Memory B cell (primary cell): ENCODE data around the gene RYK.
"Not testable (repeated sequence)": the region's sequence is repeated elsewhere in the genome, so short reads cannot be mapped to it uniquely, and the experiment has no call there.

ENCODE experiments used
- ATAC-seq: fragments of 150-1000 bp; cut with Tn5 transposase; 2 replicates; pipeline ENCODE4 v1.10.0; 2021; ENCODE audit warnings: low read depth, mild to moderate bottlenecking, moderate library complexity
- DNase-seq, 2 donors: peaks; one replicate each; pipeline ENCODE4 v3.0.0; 2022; ENCODE audit warnings: low spot score in 2 of 2
- H3K27ac Mint-ChIP-seq: one replicate; pipeline ENCODE4 v1.8.0; 2022; ENCODE audit warnings: mild to moderate bottlenecking, moderate library complexity, mixed read lengths
- H3K27me3 Mint-ChIP-seq: one replicate; pipeline ENCODE4 v1.8.0; 2022; ENCODE audit warnings: mixed read lengths
- H3K36me3 Mint-ChIP-seq: one replicate; pipeline ENCODE4 v1.8.0; 2022; ENCODE audit warnings: mild to moderate bottlenecking, mixed read lengths
- H3K4me1 Mint-ChIP-seq: one replicate; pipeline ENCODE4 v1.8.0; 2022; ENCODE audit warnings: mixed read lengths
- H3K4me3 Mint-ChIP-seq: one replicate; pipeline ENCODE4 v1.8.0; 2022; ENCODE audit warnings: mild to moderate bottlenecking, moderate library complexity, mixed read lengths
- H3K9me3 Mint-ChIP-seq: one replicate; pipeline ENCODE4 v1.8.0; 2022; ENCODE audit warnings: mixed read lengths

RYK gene

DNA sequence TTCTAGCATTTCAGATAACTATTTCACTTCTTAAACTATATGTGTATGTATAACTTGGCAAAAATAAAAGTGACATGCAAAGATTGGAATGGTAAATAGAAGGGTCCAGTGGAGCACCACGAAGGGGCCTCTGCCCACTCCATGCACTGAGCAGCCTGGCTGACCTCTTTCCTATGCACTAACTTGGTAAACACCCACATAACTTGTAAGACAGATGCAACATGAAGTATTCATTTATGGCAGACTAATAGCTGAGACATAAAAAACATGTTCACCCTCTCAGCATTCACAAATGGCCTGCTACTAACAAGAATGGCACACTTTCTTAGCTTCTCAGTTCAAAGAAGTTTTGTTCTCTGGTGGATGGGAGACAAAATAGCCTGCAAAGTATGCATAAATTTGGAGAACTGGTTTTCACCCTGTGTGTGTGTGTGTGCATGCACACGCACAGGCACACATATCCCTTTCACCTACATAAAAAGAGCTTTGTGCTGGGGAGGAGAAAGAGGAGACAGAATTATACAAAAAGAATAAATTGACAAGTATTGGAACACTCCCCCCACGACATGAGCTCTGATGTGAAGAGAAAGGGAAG, 26.5 kb upstream of the RYK start:
- peaks cover 29% of the 10 kb centered on the region for H3K27me3 Mint-ChIP-seq

GRCh38 chr3:134276086-134276485, 25.4 kb upstream of the RYK start:
- Mint-ChIP-seq H3K27me3 (peaks cover 30% of the 10 kb centered on the region), H3K9me3 (peaks cover 2% of the 10 kb centered on the region), H3K27ac (no peak overlapping the region)

More for the DNA sequence above, 26.5 kb upstream of the RYK start:
- Mint-ChIP-seq H3K27ac (no peak overlapping the region), H3K4me3 (no peak overlapping the region), H3K36me3 (peaks cover 3% of the 10 kb centered on the region), H3K9me3 (peaks cover 2% of the 10 kb centered on the region), H3K4me1 (no peaks in the 10 kb centered on the region)
- ATAC-seq (no peak), DNase-seq (no peak)

DNA sequence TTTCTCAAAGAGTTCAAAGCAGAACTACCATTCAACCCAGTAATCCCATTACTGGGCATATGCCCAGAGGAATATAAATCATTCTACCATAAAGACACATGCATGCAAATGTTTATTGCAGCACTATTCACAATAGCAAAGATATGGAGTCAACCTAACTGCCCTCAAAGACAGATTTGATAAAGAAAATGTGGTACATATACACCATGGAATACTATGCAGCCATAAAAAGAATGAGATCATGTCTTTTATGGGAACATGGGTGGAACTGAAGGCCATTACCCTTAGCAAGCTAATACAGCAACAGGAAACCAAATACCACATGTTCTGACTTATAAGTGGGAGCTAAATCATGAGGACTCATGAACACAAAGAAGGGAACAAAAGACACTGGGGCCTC, 24.5 kb upstream of the RYK start:
- H3K27ac Mint-ChIP-seq, H3K4me1 Mint-ChIP-seq, DNase-seq, H3K9me3 Mint-ChIP-seq, ATAC-seq, H3K36me3 Mint-ChIP-seq, H3K4me3 Mint-ChIP-seq: not testable (repeated sequence)
- H3K27me3 Mint-ChIP-seq = peaks cover 32% of the 10 kb centered on the region

More at GRCh38 chr3:134276086-134276485, 25.4 kb upstream of the RYK start:
- DNase-seq (no peak), ATAC-seq (no peak)
- H3K4me1 Mint-ChIP-seq = no peaks in the 10 kb centered on the region
- no peak overlapping the region for H3K4me3 Mint-ChIP-seq
- H3K36me3 Mint-ChIP-seq = no peaks in the 10 kb centered on the region

- ATAC-seq (no peak), DNase-seq (no peak)
- H3K27ac Mint-ChIP-seq = no peak overlapping the region
- H3K4me1 Mint-ChIP-seq = no peaks in the 10 kb centered on the region
- no peak overlapping the region for H3K4me3 Mint-ChIP-seq
- peaks cover 2% of the 10 kb centered on the region for H3K9me3 Mint-ChIP-seq
- H3K36me3 Mint-ChIP-seq = no peaks in the 10 kb centered on the region
- H3K27me3 Mint-ChIP-seq = peaks cover 31% of the 10 kb centered on the region
Measured at GRCh38 chr3:134274571-134274970, 23.9 kb upstream of the RYK start.

DNA sequence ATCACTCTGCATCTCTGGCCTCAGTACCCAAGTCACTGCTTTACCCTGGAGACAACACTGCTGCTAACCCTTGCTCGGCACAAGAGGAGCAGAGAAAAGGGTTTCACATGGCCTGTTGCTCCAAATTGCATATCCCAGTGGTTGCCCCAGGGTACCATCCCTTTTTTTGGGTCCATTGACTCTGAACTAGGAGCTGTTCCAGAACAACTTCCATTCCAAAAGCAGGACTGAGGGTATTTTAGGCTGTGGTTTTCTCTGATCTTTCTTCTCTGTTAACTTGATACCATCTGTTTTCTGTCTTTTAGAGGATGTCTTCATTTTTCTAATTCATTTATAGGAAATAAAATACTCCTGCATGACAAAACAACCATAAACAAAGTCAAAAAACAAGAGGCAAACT, 17.3 kb upstream of the RYK start:
- ATAC-seq = no peak
- H3K36me3 Mint-ChIP-seq = no peaks in the 10 kb centered on the region

GRCh38 chr3:134260987-134261386, 10.3 kb upstream of the RYK start:
- no peaks in the 10 kb centered on the region for H3K36me3 Mint-ChIP-seq
- H3K27ac Mint-ChIP-seq = no peak overlapping the region
- no peak overlapping the region for H3K4me3 Mint-ChIP-seq
- peaks cover 7% of the 10 kb centered on the region for H3K27me3 Mint-ChIP-seq
- peaks cover 5% of the 10 kb centered on the region for H3K4me1 Mint-ChIP-seq
- DNase-seq (no peak), ATAC-seq (no peak)
- no peaks in the 10 kb centered on the region for H3K9me3 Mint-ChIP-seq

More for the DNA sequence above, 17.3 kb upstream of the RYK start:
- Mint-ChIP-seq H3K4me3 (no peak overlapping the region), H3K9me3 (no peaks in the 10 kb centered on the region), H3K4me1 (no peaks in the 10 kb centered on the region), H3K27ac (no peak overlapping the region), H3K27me3 (peaks cover 19% of the 10 kb centered on the region)
- DNase-seq = no peak

DNA sequence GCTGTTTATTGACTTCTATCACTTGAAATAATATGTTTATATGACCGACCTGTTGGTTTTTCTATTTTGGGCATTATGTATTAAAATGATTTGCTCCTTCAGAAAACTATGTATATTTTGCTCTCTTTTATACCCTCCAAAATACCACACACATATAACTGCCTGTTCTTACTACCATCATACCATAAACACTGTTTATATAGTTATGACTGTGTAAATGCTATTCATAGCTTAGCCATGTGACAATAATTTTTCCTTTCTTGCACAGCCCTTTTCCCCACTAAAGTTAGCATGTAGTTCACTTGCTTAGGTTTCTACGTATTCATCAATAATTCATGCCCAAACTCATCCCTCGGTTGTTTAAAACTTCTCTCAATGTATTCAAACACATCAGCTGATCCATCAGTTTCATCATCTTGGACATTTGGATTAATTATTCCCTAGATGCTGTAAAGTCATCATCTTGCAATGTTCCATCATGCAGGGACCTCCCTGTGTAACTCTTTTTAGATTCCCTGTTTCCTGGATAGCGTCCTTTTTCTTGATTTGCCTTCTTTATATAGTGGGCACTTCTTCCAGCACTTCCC, 8.2 kb upstream of the RYK start:
- Mint-ChIP-seq H3K4me1 (peaks cover 8% of the 10 kb centered on the region), H3K4me3 (no peak overlapping the region), H3K27ac (no peak overlapping the region), H3K36me3 (no peaks in the 10 kb centered on the region), H3K27me3 (peaks cover 3% of the 10 kb centered on the region), H3K9me3 (no peaks in the 10 kb centered on the region)
- DNase-seq (no peak), ATAC-seq (no peak)

DNA sequence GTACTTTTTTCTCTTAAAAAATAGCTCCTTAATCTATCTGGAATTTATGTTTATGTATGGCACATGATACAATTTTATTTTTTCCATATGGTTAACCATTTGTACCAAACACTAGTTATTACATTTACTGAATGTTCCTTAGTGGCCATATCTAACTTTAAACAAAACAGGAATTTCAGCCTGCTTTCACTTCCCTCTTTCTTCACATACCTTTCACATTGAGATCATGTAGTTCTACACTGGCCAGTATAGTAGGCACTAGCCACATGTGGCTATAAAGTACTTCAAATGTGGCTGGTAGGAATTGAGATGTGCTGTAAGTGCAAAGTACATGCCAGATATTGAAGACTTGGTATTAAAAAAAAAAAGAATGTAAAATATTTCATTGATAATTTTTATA, 4.7 kb upstream of the RYK start:
- Mint-ChIP-seq H3K27ac (no peak overlapping the region), H3K4me3 (no peak overlapping the region), H3K4me1 (peaks cover 16% of the 10 kb centered on the region), H3K36me3 (no peaks in the 10 kb centered on the region), H3K9me3 (no peaks in the 10 kb centered on the region), H3K27me3 (no peaks in the 10 kb centered on the region)
- ATAC-seq (no peak), DNase-seq (no peak)

DNA sequence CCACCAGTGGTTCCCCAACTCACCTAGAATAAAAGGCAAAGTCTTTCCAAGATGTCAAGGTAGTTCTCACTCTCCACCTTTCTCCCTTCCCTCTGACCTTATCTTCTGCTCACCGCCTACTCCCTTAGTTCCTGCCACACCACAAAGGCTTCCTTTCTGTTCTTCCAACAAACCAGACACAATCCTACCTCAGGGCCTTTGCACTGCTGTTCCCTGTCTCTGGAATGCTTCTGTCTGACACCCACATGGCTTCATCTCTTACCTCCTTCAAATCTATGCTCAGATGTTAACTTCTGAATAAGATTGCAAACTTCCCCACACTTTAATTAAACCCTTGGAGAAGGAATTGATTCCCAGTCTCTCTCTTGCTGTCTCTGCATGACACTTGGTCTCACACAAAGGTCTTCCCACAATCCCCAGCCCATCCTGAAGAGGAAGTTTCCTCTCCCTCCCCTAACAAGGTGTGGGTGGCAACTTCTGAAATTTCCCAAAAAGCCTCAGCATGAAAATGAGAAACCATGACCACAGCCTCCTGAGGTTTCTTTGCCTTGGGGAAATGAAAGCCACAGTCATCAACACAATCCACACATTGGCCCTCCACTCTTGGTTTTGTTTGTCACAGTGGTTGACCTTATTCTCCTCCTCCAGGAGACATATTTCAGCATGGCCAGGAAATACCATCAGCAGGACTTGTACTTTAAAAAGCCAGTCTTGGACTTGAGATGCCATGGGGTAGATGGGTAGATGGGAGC, 3.0 kb upstream of the RYK start:
- no peaks in the 10 kb centered on the region for H3K9me3 Mint-ChIP-seq
- H3K4me3 Mint-ChIP-seq = no peak overlapping the region
- ATAC-seq = no peak
- no peaks in the 10 kb centered on the region for H3K27me3 Mint-ChIP-seq
- peaks cover 22% of the 10 kb centered on the region for H3K4me1 Mint-ChIP-seq
- no peak overlapping the region for H3K27ac Mint-ChIP-seq
- H3K36me3 Mint-ChIP-seq = no peaks in the 10 kb centered on the region
- no peak for DNase-seq

DNA sequence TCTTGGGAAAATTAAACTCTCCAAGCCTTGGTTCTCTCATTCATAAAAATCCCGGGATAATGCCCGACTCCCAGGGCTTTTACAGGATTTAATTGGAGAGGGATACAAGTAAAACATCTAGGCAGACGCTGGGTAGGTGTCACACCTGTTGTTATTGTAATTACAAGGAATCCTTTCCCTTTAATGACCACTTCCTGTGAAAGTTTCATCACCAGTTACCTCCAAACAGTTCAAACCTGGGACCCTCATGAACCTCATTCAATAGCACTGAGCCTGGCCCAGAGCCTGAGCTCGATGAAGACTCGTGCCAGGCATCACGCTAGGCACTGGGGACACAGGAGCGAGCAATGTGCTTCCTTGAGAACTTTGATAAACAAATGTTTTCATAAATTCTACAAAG, 2.1 kb upstream of the RYK start:
- H3K27me3 Mint-ChIP-seq = no peaks in the 10 kb centered on the region
- H3K4me1 Mint-ChIP-seq = peaks cover 22% of the 10 kb centered on the region
- no peak overlapping the region for H3K27ac Mint-ChIP-seq
- DNase-seq (no peak), ATAC-seq (no peak)
- no peaks in the 10 kb centered on the region for H3K9me3 Mint-ChIP-seq
- H3K36me3 Mint-ChIP-seq = no peaks in the 10 kb centered on the region
- no peak overlapping the region for H3K4me3 Mint-ChIP-seq

DNA sequence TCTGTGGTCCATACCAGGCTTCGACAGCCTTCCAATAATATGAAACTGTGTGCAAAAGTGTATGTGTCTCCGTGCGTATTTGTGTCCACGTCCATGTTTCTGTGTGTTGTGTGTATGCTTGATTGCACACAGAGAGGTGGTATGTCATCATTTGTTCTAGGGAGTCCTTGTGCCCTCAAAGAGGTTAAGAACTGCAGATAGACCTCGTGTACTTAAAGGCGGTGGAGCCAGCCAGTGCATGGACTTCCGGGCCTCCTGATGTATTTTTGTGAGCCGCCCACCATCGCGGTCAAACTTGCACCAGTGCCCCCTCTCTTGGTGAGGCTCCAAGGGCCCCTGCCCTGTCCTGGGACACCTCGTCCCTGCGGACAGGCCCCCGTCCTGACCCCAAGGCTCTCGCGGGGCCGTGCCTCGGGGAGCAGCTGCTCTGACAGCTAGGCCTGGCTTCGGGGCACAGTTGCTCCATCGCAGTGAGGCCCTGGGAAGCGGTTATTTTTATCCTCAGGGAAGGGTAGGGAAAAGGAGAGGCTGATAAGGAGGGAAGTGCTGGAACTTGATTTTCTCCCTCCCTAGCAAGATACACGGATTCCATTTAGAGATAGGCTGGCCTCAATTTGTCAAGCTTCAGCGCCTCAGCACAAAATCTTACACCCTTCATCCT, 1.2 kb upstream of the RYK start:
- no peak for ATAC-seq
- H3K27ac Mint-ChIP-seq = no peak overlapping the region
- H3K4me1 Mint-ChIP-seq = peaks cover 27% of the 10 kb centered on the region
- H3K9me3 Mint-ChIP-seq = no peaks in the 10 kb centered on the region
- no peak for DNase-seq
- H3K4me3 Mint-ChIP-seq = peak overlapping the region; percentile 68
- no peaks in the 10 kb centered on the region for H3K27me3 Mint-ChIP-seq
- H3K36me3 Mint-ChIP-seq = no peaks in the 10 kb centered on the region

DNA sequence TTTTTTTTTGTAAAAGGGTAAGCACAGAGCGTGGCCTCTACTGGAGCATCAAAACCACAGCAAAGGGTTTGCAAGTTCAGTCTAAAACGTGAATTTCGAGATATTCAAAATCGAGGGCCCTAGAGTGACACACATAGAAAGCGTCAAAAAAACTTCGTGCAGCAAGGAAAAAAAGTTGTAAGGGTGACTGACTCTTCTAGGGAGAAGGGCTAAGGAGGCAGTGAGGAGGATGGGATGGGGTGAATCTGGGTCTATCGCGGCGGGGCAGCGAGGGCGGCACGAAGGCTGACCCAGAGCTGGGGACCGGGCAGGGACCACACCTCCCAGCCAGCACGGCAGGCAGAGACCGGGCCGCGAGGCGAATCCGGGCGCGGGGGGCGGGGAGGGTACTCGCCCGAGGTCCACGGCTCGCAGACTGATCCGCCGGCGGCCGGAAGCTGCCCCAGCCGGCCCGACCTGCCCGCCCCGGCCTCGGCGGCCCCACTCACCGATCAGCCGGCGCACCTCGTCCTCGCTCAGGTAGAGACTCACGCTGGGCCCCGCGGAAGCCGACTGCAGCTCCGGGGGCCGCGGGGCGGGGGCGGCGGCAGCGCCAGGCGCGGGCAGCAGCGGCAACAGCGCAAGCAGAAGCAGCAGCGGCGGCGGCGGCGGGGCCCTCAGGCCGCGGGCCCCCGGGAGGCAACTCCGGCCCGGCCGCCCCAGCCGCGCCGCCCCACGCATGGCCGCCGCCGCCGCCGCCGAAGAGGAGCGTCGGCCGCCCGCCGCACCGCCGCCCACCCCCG, 533 bp downstream of the RYK start:
- peak overlapping the region; percentile 91 for H3K27ac Mint-ChIP-seq
- peaks cover 26% of the 10 kb centered on the region for H3K4me1 Mint-ChIP-seq
- H3K4me3 Mint-ChIP-seq = peak overlapping the region; percentile 91
- no peaks in the 10 kb centered on the region for H3K27me3 Mint-ChIP-seq
- DNase-seq (peak in 1 of 2 donors; percentile 29), ATAC-seq (peak; percentile 55)
- H3K9me3 Mint-ChIP-seq = no peaks in the 10 kb centered on the region
- no peaks in the 10 kb centered on the region for H3K36me3 Mint-ChIP-seq

DNA sequence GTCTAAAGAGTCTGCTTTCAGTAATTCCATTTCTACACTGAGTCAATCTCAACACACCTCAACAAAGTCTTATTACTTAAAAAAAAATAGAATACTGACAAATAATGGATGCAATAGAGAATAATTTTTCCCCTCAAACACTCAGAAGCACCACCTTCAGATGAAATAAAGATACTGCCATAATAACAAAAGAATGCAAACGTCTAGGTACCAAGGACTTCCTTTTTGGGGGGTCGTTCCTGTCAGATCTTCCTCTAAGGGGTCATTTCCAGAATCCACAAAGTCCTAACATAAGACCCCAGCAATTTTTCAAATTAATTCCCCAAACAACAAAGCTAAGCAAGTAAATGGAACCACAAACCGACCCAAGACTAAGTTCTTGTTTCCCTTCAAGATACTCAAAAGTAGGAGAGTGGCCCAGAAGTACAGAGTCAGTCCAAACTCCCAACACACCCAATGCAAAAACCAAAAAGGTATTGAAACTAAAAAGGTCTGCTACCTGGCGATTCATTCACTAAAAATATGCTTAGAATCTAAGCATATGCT, 1.3 kb downstream of the RYK start:
- Mint-ChIP-seq H3K27ac (peak overlapping the region; percentile 91), H3K36me3 (no peaks in the 10 kb centered on the region), H3K4me1 (peaks cover 32% of the 10 kb centered on the region), H3K9me3 (no peaks in the 10 kb centered on the region), H3K27me3 (no peaks in the 10 kb centered on the region), H3K4me3 (peak overlapping the region; percentile 91)
- no peak for DNase-seq
- peak; percentile 2 for ATAC-seq
